RWPE2 (cell line): ENCODE measurements around the gene MSI2.

Source experiments
- ATAC-seq: fragments of 200-7000 bp; cut with Tn5 transposase; 3 replicates; pipeline ENCODE4 v1.9.1; 2021; ENCODE audit warnings: low read depth
- DNase-seq: peaks from one replicate; pipeline ENCODE4 v3.0.0-alpha.2; 2020; ENCODE audit warnings: low spot score
- H3K27ac ChIP-seq: fragments of 450-650 bp; 2 replicates; pipeline ENCODE4 v1.5.1; 2017; ENCODE audit warnings: mild to moderate bottlenecking; ENCODE audit not compliant: poor library complexity, severe bottlenecking
- H3K27me3 ChIP-seq: fragments of 250-450 bp; sonication (Bioruptor Pico); 2 replicates; pipeline ENCODE4 v1.5.1; 2021; ENCODE audit warnings: mild to moderate bottlenecking, moderate library complexity; ENCODE audit not compliant: insufficient read depth, poor library complexity, severe bottlenecking
- H3K36me3 ChIP-seq: fragments of 250-450 bp; sonication (Bioruptor Pico); 2 replicates; pipeline ENCODE4 v1.5.1; 2020; ENCODE audit warnings: low read depth, mild to moderate bottlenecking, moderate library complexity
- H3K4me1 ChIP-seq: fragments of 250-450 bp; sonication (Bioruptor Pico); 2 replicates; pipeline ENCODE4 v1.5.1; 2021; ENCODE audit warnings: mild to moderate bottlenecking, moderate library complexity; ENCODE audit not compliant: insufficient read depth, poor library complexity, severe bottlenecking
- H3K4me3 ChIP-seq: fragments of 250-450 bp; sonication (Bioruptor Pico); 2 replicates; pipeline ENCODE4 v1.5.1; 2021; ENCODE audit warnings: mild to moderate bottlenecking, moderate library complexity; ENCODE audit not compliant: severe bottlenecking
- H3K9me3 ChIP-seq: fragments of 250-450 bp; sonication (Bioruptor Pico); 2 replicates; pipeline ENCODE4 v1.5.1; 2021; ENCODE audit warnings: mild to moderate bottlenecking, moderate library complexity; ENCODE audit not compliant: severe bottlenecking
- TF ChIP-seq, protein P1 (sequence below): fragments of 450-650 bp; IDR thresholded peaks from one replicate; pipeline ENCODE4 v1.5.1; 2017; ENCODE audit warnings: mild to moderate bottlenecking, moderate library complexity; ENCODE audit not compliant: poor library complexity, severe bottlenecking

The MSI2 gene

GRCh38 chr17:57470906-57471305 lies 214.6 kb downstream of the MSI2 start:
- no peak for ATAC-seq
- no peaks in the 10 kb centered on the region for H3K27me3 ChIP-seq
- TF ChIP-seq, protein P1, sequence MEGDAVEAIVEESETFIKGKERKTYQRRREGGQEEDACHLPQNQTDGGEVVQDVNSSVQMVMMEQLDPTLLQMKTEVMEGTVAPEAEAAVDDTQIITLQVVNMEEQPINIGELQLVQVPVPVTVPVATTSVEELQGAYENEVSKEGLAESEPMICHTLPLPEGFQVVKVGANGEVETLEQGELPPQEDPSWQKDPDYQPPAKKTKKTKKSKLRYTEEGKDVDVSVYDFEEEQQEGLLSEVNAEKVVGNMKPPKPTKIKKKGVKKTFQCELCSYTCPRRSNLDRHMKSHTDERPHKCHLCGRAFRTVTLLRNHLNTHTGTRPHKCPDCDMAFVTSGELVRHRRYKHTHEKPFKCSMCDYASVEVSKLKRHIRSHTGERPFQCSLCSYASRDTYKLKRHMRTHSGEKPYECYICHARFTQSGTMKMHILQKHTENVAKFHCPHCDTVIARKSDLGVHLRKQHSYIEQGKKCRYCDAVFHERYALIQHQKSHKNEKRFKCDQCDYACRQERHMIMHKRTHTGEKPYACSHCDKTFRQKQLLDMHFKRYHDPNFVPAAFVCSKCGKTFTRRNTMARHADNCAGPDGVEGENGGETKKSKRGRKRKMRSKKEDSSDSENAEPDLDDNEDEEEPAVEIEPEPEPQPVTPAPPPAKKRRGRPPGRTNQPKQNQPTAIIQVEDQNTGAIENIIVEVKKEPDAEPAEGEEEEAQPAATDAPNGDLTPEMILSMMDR: no peak
- H3K9me3 ChIP-seq: no peaks in the 10 kb centered on the region
- H3K36me3 ChIP-seq: no peaks in the 10 kb centered on the region
- H3K4me1 ChIP-seq: no peaks in the 10 kb centered on the region
- H3K27ac ChIP-seq: no peak overlapping the region
- no peak overlapping the region for H3K4me3 ChIP-seq
- no peak for DNase-seq

- no peak for DNase-seq
- Histone ChIP-seq H3K27ac (no peak overlapping the region), H3K36me3 (no peaks in the 10 kb centered on the region), H3K9me3 (no peaks in the 10 kb centered on the region), H3K4me3 (no peak overlapping the region), H3K27me3 (no peaks in the 10 kb centered on the region), H3K4me1 (no peaks in the 10 kb centered on the region)
- TF ChIP-seq, protein P1: no peak
- ATAC-seq: no peak
These were observed 215.6 kb downstream of the MSI2 start for GRCh38 chr17:57471868-57472368.

DNA sequence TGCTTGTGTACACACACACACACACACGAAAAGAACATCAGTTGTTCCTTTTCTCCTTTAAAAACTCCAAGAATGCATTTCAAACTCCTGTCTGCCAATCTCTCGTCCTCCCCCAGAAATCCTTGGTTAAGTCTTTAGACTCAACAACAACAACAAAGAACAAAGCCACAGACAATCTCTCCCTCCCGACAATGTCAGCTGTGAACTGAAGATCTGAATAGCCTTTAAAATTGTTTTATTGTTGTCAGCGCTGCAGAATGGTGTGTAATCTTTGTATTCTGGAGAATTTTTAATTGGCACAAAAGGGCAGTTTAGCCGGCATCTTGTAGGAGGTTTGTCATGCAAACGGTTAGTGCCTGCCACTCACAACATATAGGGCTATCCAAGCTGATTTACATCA lies 219.5 kb downstream of the MSI2 start:
- TF ChIP-seq, protein P1: no peak
- H3K27me3 ChIP-seq: no peaks in the 10 kb centered on the region
- no peak overlapping the region for H3K27ac ChIP-seq
- peaks cover 6% of the 10 kb centered on the region for H3K4me1 ChIP-seq
- DNase-seq: no peak
- H3K36me3 ChIP-seq: no peaks in the 10 kb centered on the region
- no peaks in the 10 kb centered on the region for H3K9me3 ChIP-seq
- H3K4me3 ChIP-seq: no peak overlapping the region
- no peak for ATAC-seq

GRCh38 chr17:57477522-57478362 lies 221.4 kb downstream of the MSI2 start:
- Histone ChIP-seq H3K27me3 (no peaks in the 10 kb centered on the region), H3K4me3 (no peak overlapping the region), H3K9me3 (no peaks in the 10 kb centered on the region), H3K4me1 (peaks cover 11% of the 10 kb centered on the region), H3K27ac (no peak overlapping the region), H3K36me3 (no peaks in the 10 kb centered on the region)
- DNase-seq: no peak
- TF ChIP-seq, protein P1: no peak
- ATAC-seq: no peak
